SK-N-SH (cell line): Measurements from ENCODE around the gene PAIP1. TPM values are rescaled to one million over a fixed set of nuclear protein-coding genes. Genes with fewer than 3 reads are reported as not detected.

ENCODE experiments used
- CTCF ChIA-PET: fragments of 300-600, 350-600 bp; formaldehyde crosslinking; extraction: SDS; loops from one replicate; lab custom pipeline; 2021; lab: Yijun Ruan, JAX
- POLR2A ChIA-PET: fragments of 350-600 bp; sonication (Branson Sonifier 250); formaldehyde crosslinking; extraction: SDS; loops from one replicate; lab custom pipeline; 2020; ENCODE audit warnings: antibody characterized with exemption, inconsistent platforms; lab: Yijun Ruan, JAX
- DNase-seq: peaks from one replicate; pipeline ENCODE4 v3.0.0; 2012
- H2AFZ ChIP-seq: fragments of 200-600 bp; sonication (generic); 2 replicates; pipeline ENCODE4 v1.8.1; 2016; ENCODE audit warnings: antibody characterized with exemption, mild to moderate bottlenecking, low read depth
- H3F3A ChIP-seq: fragments of 200-600 bp; sonication (generic); replicated peaks from 2 replicates; pipeline ENCODE3; 2016; ENCODE audit warnings: antibody characterized with exemption, mild to moderate bottlenecking; ENCODE audit not compliant: insufficient read depth
- H3K27ac ChIP-seq, 2 experiments: fragments of 200-500 bp in 1 of 2; fragments of 200-600 bp in 1 of 2; sonication (Bioruptor generic) in 1 of 2; sonication (generic), shearing (Covaris generic) in 1 of 2; 2 replicates each; pipeline versions ENCODE4 v1.5.1 to v1.6.1; 2014 to 2016; ENCODE audit warnings: low read depth in 2 of 2, inconsistent platforms in 1 of 2, low read length in 1 of 2, mild to moderate bottlenecking in 1 of 2, mixed read lengths in 1 of 2
- H3K27me3 ChIP-seq: fragments of 200-600 bp; sonication (generic), shearing (Covaris generic); 2 replicates; pipeline ENCODE4 v1.6.1; 2016; ENCODE audit warnings: mixed run types; ENCODE audit not compliant: insufficient read depth
- H3K36me3 ChIP-seq, 2 experiments: fragments of 200-500 bp in 1 of 2; fragments of 200-600 bp in 1 of 2; sonication (Bioruptor generic) in 1 of 2; sonication (generic) in 1 of 2; replicated peaks in 1 of 2; 2 replicates each; pipeline versions ENCODE3 to v1.5.1; 2014 to 2016; ENCODE audit warnings: low read length in 1 of 2, mild to moderate bottlenecking in 1 of 2; ENCODE audit not compliant: insufficient read depth in 2 of 2, control insufficient read depth in 1 of 2
- H3K4me1 ChIP-seq, 2 experiments: fragments of 200-500 bp in 1 of 2; fragments of 200-600 bp in 1 of 2; sonication (Bioruptor generic) in 1 of 2; sonication (generic), shearing (Covaris generic) in 1 of 2; 2 replicates each; pipeline versions ENCODE4 v1.5.1 to v1.6.1; 2014 to 2016; ENCODE audit warnings: low read depth in 1 of 2, low read length in 1 of 2, mixed run types in 1 of 2; ENCODE audit not compliant: insufficient read depth in 2 of 2, control insufficient read depth in 1 of 2
- H3K4me2 ChIP-seq: fragments of 200-600 bp; sonication (generic), shearing (Covaris generic); 2 replicates; pipeline ENCODE4 v1.6.1; 2017; ENCODE audit warnings: mixed run types
- H3K4me3 ChIP-seq, 2 experiments: fragments of 200-500 bp in 1 of 2; fragments of 200-600 bp in 1 of 2; sonication (Bioruptor generic) in 1 of 2; sonication (generic), shearing (Covaris generic) in 1 of 2; 2 replicates each; pipeline versions ENCODE4 v1.5.1 to v1.8.1; 2014 to 2016; ENCODE audit warnings: low read depth in 2 of 2, inconsistent platforms in 1 of 2, low read length in 1 of 2, mild to moderate bottlenecking in 1 of 2, mixed read lengths in 1 of 2, moderate library complexity in 1 of 2
- H3K79me2 ChIP-seq: fragments of 200-600 bp; sonication (generic); 2 replicates; pipeline ENCODE4 v1.8.1; 2017; ENCODE audit warnings: mild to moderate bottlenecking; ENCODE audit not compliant: insufficient read depth
- H3K9ac ChIP-seq: fragments of 200-600 bp; sonication (generic); 2 replicates; pipeline ENCODE4 v1.6.1; 2017; ENCODE audit warnings: mixed run types
- H3K9me2 ChIP-seq: fragments of 200-600 bp; sonication (generic); 2 replicates; pipeline ENCODE4 v1.6.1; 2017; ENCODE audit warnings: mixed run types
- H3K9me3 ChIP-seq: fragments of 200-600 bp; sonication (generic); 2 replicates; pipeline ENCODE4 v1.6.1; 2017; ENCODE audit warnings: mixed run types, mild to moderate bottlenecking, moderate library complexity
- H4K20me1 ChIP-seq: fragments of 200-600 bp; sonication (generic); 2 replicates; pipeline ENCODE4 v1.6.1; 2017; ENCODE audit warnings: mild to moderate bottlenecking, mixed run types; ENCODE audit not compliant: insufficient read depth
- ELF1 ChIP-seq: IDR thresholded peaks from 2 replicates; pipeline ENCODE4 v1.4.0; 2012
- EP300 ChIP-seq, 2 experiments: IDR thresholded peaks; 2 replicates each; pipeline versions ENCODE4 v1.4.0 to v1.6.1; 2012; ENCODE audit warnings: borderline replicate concordance in 1 of 2, low read depth in 1 of 2, low read length in 1 of 2
- EZH2phosphoT487 ChIP-seq: fragments of 200-600 bp; sonication (generic); IDR thresholded peaks from 2 replicates; pipeline ENCODE4 v1.6.1; 2017; ENCODE audit warnings: low read depth, mixed run types, mild to moderate bottlenecking, antibody characterized with exemption, moderate library complexity, borderline replicate concordance
- FOSL2 ChIP-seq: IDR thresholded peaks from 2 replicates; pipeline ENCODE4 v1.4.0; 2012; ENCODE audit warnings: low read depth, mild to moderate bottlenecking, moderate library complexity, borderline replicate concordance
- FOXM1 ChIP-seq: IDR thresholded peaks from 2 replicates; pipeline ENCODE4 v1.4.0; 2012; ENCODE audit warnings: low read depth, mild to moderate bottlenecking
- GABPA ChIP-seq: IDR thresholded peaks from 2 replicates; pipeline ENCODE4 v1.4.0; 2012; ENCODE audit warnings: low read depth, mild to moderate bottlenecking
- GATA2 ChIP-seq: sonication (generic); formaldehyde crosslinking; IDR thresholded peaks from 2 replicates; pipeline ENCODE4 v1.5.0; 2020; ENCODE audit warnings: mild to moderate bottlenecking, missing genetic modification reagents
- MEF2A ChIP-seq: IDR thresholded peaks from 2 replicates; pipeline ENCODE4 v1.4.0; 2012; ENCODE audit warnings: low read depth, borderline replicate concordance
- MXI1 ChIP-seq: IDR thresholded peaks from 2 replicates; pipeline ENCODE4 v1.6.1; 2012; ENCODE audit warnings: mild to moderate bottlenecking, low read depth, low read length, improper control_type of control experiment
- PBX3 ChIP-seq: IDR thresholded peaks from 2 replicates; pipeline ENCODE4; 2012
- POLR2AphosphoS5 ChIP-seq: IDR thresholded peaks from 2 replicates; pipeline ENCODE4 v1.6.1; 2012; ENCODE audit warnings: low read depth, low read length
- RAD21 ChIP-seq: IDR thresholded peaks from 2 replicates; pipeline ENCODE4 v1.6.1; 2012; ENCODE audit warnings: mild to moderate bottlenecking, low read length
- RFX5 ChIP-seq: IDR thresholded peaks from 2 replicates; pipeline ENCODE4 v1.6.1; 2012; ENCODE audit warnings: mild to moderate bottlenecking, improper control_type of control experiment, low read length
- RXRA ChIP-seq: IDR thresholded peaks from 2 replicates; pipeline ENCODE4 v1.4.0; 2012; ENCODE audit warnings: low read depth, mild to moderate bottlenecking, borderline replicate concordance
- TCF12 ChIP-seq: IDR thresholded peaks from 2 replicates; pipeline ENCODE4 v1.4.0; 2012
- USF1 ChIP-seq: IDR thresholded peaks from 2 replicates; pipeline ENCODE4 v1.4.0; 2012; ENCODE audit warnings: low read depth, borderline replicate concordance
- ZBTB33 ChIP-seq: IDR thresholded peaks from 2 replicates; pipeline ENCODE4 v1.4.0; 2012; ENCODE audit warnings: low read depth, borderline replicate concordance
- WGBS: methylation state at CpG from one replicate; pipeline ENCODE4 v1.1.6; 2017; ENCODE audit warnings: low lambda C conversion rate; 5-methylcytosine and 5-hydroxymethylcytosine counted together
- polyA plus RNA-seq, 3 experiments: library from polyadenylated mRNA; depleted of rRNA; stranded (reverse); fragments of >200 nt; gene quantifications; 2 replicates each; pipeline ENCODE4 v1.2.3, GENCODE V29; 2012
- TF ChIP-seq, protein P1 (sequence below): fragments of 200-600 bp; sonication (generic); IDR thresholded peaks from 2 replicates; pipeline ENCODE4 v1.6.1; 2017; ENCODE audit warnings: antibody characterized with exemption, mild to moderate bottlenecking, moderate library complexity
- TF ChIP-seq, protein P2 (sequence below): IDR thresholded peaks from 2 replicates; pipeline ENCODE4 v1.6.1; 2012; ENCODE audit warnings: mild to moderate bottlenecking, low read depth, low read length, moderate library complexity

The PAIP1 gene
- polyA plus RNA-seq, 1 of the 3 experiments (the other 2 are of a cell fraction) = 70.0 TPM

GRCh38 chr5:43584166-43584699, 27.4 kb upstream of the PAIP1 start:
- no peak for DNase-seq
- no peak overlapping the region for H3K27ac ChIP-seq
- 19% methylated on average over 1 of the region's 1 CpG for WGBS
- H3K4me1 ChIP-seq = no peaks in the 10 kb centered on the region
- no peaks in the 10 kb centered on the region for H3K27me3 ChIP-seq
- ChIA-PET CTCF (no interaction called here), POLR2A (no interaction called here)
- H3K9me2 ChIP-seq = no peaks in the 10 kb centered on the region
- no peak overlapping the region for H2AFZ ChIP-seq
- H3F3A ChIP-seq = no peaks in the 10 kb centered on the region
- H4K20me1 ChIP-seq = no peaks in the 10 kb centered on the region
- no peaks in the 10 kb centered on the region for H3K79me2 ChIP-seq
- H3K4me2 ChIP-seq = no peak overlapping the region
- H3K36me3 ChIP-seq = peaks cover 0 to 2% of the 10 kb centered on the region in 2 experiments
- H3K9me3 ChIP-seq = no peaks in the 10 kb centered on the region
- no peak overlapping the region for H3K4me3 ChIP-seq
- TF ChIP-seq, protein P1, sequence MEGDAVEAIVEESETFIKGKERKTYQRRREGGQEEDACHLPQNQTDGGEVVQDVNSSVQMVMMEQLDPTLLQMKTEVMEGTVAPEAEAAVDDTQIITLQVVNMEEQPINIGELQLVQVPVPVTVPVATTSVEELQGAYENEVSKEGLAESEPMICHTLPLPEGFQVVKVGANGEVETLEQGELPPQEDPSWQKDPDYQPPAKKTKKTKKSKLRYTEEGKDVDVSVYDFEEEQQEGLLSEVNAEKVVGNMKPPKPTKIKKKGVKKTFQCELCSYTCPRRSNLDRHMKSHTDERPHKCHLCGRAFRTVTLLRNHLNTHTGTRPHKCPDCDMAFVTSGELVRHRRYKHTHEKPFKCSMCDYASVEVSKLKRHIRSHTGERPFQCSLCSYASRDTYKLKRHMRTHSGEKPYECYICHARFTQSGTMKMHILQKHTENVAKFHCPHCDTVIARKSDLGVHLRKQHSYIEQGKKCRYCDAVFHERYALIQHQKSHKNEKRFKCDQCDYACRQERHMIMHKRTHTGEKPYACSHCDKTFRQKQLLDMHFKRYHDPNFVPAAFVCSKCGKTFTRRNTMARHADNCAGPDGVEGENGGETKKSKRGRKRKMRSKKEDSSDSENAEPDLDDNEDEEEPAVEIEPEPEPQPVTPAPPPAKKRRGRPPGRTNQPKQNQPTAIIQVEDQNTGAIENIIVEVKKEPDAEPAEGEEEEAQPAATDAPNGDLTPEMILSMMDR = no peak
- no peak for TF ChIP-seq RXRA
- H3K9ac ChIP-seq = no peak overlapping the region

DNA sequence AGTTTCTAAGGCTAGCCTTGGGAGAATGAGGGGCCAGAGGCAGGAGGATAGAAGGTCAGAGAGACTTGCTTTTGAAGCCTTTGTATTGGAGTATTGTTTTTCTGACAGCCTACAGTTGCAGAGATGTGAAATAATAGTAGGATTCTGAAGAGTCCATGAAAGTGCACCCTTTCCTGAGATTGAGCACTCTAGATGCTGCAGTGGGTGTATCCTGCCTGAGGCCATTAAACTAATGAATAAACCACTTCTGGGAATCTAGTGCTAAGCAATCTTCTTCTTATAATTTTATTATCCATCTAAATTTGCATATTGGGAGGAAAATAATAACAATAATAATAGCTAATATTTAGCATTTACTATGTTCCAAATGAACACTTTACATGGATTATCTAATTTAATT, 26.8 kb upstream of the PAIP1 start:
- ChIA-PET CTCF (no interaction called here), POLR2A (no interaction called here)
- DNase-seq = no peak
- H3K4me2 ChIP-seq = no peak overlapping the region
- H3K9me3 ChIP-seq = no peaks in the 10 kb centered on the region
- no peaks in the 10 kb centered on the region for H3K9me2 ChIP-seq
- H3K27ac ChIP-seq = no peak overlapping the region
- H3K36me3 ChIP-seq = peaks cover 0 to 2% of the 10 kb centered on the region in 2 experiments
- H3K4me1 ChIP-seq = no peaks in the 10 kb centered on the region
- H4K20me1 ChIP-seq = no peaks in the 10 kb centered on the region
- no peak overlapping the region for H3K4me3 ChIP-seq
- H3K9ac ChIP-seq = no peak overlapping the region
- H2AFZ ChIP-seq = no peak overlapping the region
- no peaks in the 10 kb centered on the region for H3F3A ChIP-seq
- H3K79me2 ChIP-seq = no peaks in the 10 kb centered on the region
- no peaks in the 10 kb centered on the region for H3K27me3 ChIP-seq
- TF ChIP-seq ELF1 = no peak
- TF ChIP-seq FOXM1 = no peak
- TF ChIP-seq POLR2AphosphoS5 = no peak
- TF ChIP-seq RXRA = no peak
- TF ChIP-seq EZH2phosphoT487 = no peak
- no peak for TF ChIP-seq FOSL2
- no peak for TF ChIP-seq ZBTB33
- no peak for TF ChIP-seq GATA2 (CRISPR knock-in tag)
- no peak for TF ChIP-seq MXI1
- no peak for TF ChIP-seq TCF12
- TF ChIP-seq, protein P2, sequence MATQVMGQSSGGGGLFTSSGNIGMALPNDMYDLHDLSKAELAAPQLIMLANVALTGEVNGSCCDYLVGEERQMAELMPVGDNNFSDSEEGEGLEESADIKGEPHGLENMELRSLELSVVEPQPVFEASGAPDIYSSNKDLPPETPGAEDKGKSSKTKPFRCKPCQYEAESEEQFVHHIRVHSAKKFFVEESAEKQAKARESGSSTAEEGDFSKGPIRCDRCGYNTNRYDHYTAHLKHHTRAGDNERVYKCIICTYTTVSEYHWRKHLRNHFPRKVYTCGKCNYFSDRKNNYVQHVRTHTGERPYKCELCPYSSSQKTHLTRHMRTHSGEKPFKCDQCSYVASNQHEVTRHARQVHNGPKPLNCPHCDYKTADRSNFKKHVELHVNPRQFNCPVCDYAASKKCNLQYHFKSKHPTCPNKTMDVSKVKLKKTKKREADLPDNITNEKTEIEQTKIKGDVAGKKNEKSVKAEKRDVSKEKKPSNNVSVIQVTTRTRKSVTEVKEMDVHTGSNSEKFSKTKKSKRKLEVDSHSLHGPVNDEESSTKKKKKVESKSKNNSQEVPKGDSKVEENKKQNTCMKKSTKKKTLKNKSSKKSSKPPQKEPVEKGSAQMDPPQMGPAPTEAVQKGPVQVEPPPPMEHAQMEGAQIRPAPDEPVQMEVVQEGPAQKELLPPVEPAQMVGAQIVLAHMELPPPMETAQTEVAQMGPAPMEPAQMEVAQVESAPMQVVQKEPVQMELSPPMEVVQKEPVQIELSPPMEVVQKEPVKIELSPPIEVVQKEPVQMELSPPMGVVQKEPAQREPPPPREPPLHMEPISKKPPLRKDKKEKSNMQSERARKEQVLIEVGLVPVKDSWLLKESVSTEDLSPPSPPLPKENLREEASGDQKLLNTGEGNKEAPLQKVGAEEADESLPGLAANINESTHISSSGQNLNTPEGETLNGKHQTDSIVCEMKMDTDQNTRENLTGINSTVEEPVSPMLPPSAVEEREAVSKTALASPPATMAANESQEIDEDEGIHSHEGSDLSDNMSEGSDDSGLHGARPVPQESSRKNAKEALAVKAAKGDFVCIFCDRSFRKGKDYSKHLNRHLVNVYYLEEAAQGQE = no peak
- TF ChIP-seq RFX5 = no peak
- TF ChIP-seq USF1 = no peak
- no peak for TF ChIP-seq GABPA
- no peak for TF ChIP-seq PBX3
- TF ChIP-seq MEF2A = no peak
- no peak for TF ChIP-seq RAD21
- no peak for TF ChIP-seq EP300 (IDR thresholded peaks at IDR 0.05; ENCODE audit: borderline replicate concordance in 1 of 2, low read depth in 1 of 2, low read length in 1 of 2)
